HepG2 (cell line): ENCODE measurements around the gene CISH. TPM values are rescaled to one million over a fixed set of nuclear protein-coding genes. Genes with fewer than 3 reads are reported as not detected.

ENCODE experiments used
- ATAC-seq: fragments of 200-7000 bp; cut with Tn5 transposase; 3 replicates; pipeline ENCODE4 v1.9.1; 2020; ENCODE audit warnings: mild to moderate bottlenecking, moderate library complexity
- Bru-seq: library from RNA; stranded (reverse); fragments of 400-500 nt; gene quantifications from one replicate; lab custom pipeline; 2021; lab: Mats Ljungman, UMichigan
- BruChase-seq, 2 experiments: library from RNA; stranded (reverse); fragments of 400-500 nt; gene quantifications; one replicate each; lab custom pipeline; 2021; lab: Mats Ljungman, UMichigan
- BruUV-seq: library from RNA; stranded (reverse); fragments of 400-500 nt; replicated peaks from 2 replicates; lab custom pipeline; 2021; lab: Mats Ljungman, UMichigan
- CTCF ChIA-PET: fragments of 300-600 bp; formaldehyde crosslinking; extraction: SDS; loops from one replicate; lab custom pipeline; 2021; ENCODE audit warnings: low total read pairs, inconsistent platforms, low intra/inter-chr PET ratio; lab: Yijun Ruan, JAX
- POLR2A ChIA-PET: fragments of 350-600 bp; sonication (Branson Sonifier 250); formaldehyde crosslinking; loops from one replicate; lab custom pipeline; 2020; ENCODE audit warnings: antibody characterized with exemption, inconsistent platforms; lab: Yijun Ruan, JAX
- DNase-seq: peaks from one replicate; pipeline ENCODE4 v3.0.0-alpha.2; 2015; ENCODE audit warnings: low spot score
- FAIRE-seq: peaks from 3 replicates; lab custom pipeline; 2011; peaks lifted over from hg19 to GRCh38; lab: Jason Lieb, UNC
- H2AFZ ChIP-seq: one replicate; pipeline ENCODE4 v1.6.1; 2011; ENCODE audit warnings: low read length, inconsistent platforms
- H3K27ac ChIP-seq: fragments of 300-600 bp; 3 replicates; pipeline ENCODE4 v1.8.0; 2011; ENCODE audit warnings: mixed run types, mild to moderate bottlenecking, mixed read lengths, low read length, inconsistent platforms; ENCODE audit not compliant: insufficient read depth; ENCODE audit errors: extremely low read length
- H3K27me3 ChIP-seq, 2 experiments: fragments of 200-600 bp in 1 of 2; 2 replicates in 1 of 2; 3 replicates in 1 of 2; pipeline versions ENCODE4 v1.6.0 to v1.8.0; 2011; ENCODE audit warnings: low read length in 2 of 2, mild to moderate bottlenecking in 2 of 2, moderate library complexity in 2 of 2, inconsistent platforms in 1 of 2; ENCODE audit not compliant: insufficient read depth in 2 of 2, control insufficient read depth in 1 of 2
- H3K36me3 ChIP-seq, 2 experiments: fragments of 200-600 bp in 1 of 2; replicated peaks in 1 of 2; 2 replicates in 1 of 2; 3 replicates in 1 of 2; pipeline versions ENCODE4 v1.5.1 to v1.8.0; 2011; ENCODE audit warnings: low read length in 2 of 2, inconsistent platforms in 1 of 2; ENCODE audit not compliant: insufficient read depth in 2 of 2, control insufficient read depth in 1 of 2
- H3K4me1 ChIP-seq: 2 replicates; pipeline ENCODE4 v1.5.1; 2012; ENCODE audit warnings: low read length, inconsistent platforms; ENCODE audit not compliant: insufficient read depth
- H3K4me2 ChIP-seq: 2 replicates; pipeline ENCODE4 v1.6.0; 2011; ENCODE audit warnings: low read depth, low read length, inconsistent platforms
- H3K4me3 ChIP-seq, 3 experiments: fragments of 200-600 bp in 1 of 3; sonication (generic), shearing (Covaris generic) in 1 of 3; replicated peaks in 1 of 3; 2 replicates each; pipeline ENCODE4 v1.5.1; 2011 to 2016; ENCODE audit warnings: low read length in 3 of 3, inconsistent platforms in 2 of 3, low read depth in 2 of 3, mild to moderate bottlenecking in 2 of 3, control low read depth in 1 of 3, mixed read lengths in 1 of 3; ENCODE audit not compliant: insufficient read depth in 1 of 3
- H3K79me2 ChIP-seq: one replicate; pipeline ENCODE4 v1.6.1; 2011; ENCODE audit warnings: low read length, inconsistent platforms; ENCODE audit not compliant: insufficient read depth
- H3K9ac ChIP-seq: 2 replicates; pipeline ENCODE4 v1.6.0; 2011; ENCODE audit warnings: mild to moderate bottlenecking, low read depth, low read length, inconsistent platforms; ENCODE audit not compliant: insufficient read depth
- H3K9me3 ChIP-seq: 2 replicates; pipeline ENCODE4 v1.5.1; 2012; ENCODE audit warnings: mild to moderate bottlenecking, low read length
- H4K20me1 ChIP-seq: 2 replicates; pipeline ENCODE4 v1.6.0; 2011; ENCODE audit warnings: inconsistent platforms, mild to moderate bottlenecking, low read length, moderate library complexity; ENCODE audit not compliant: insufficient read depth
- ELF1 ChIP-seq: sonication (generic); formaldehyde crosslinking; IDR thresholded peaks from 2 replicates; pipeline ENCODE4 v1.4.0; 2020; ENCODE audit warnings: missing genetic modification reagents
- IRX3 ChIP-seq: sonication (generic); formaldehyde crosslinking; IDR thresholded peaks from 2 replicates; pipeline ENCODE4 v1.8.1; 2023; ENCODE audit warnings: mild to moderate bottlenecking, low read depth, missing genetic modification reagents, borderline replicate concordance
- ISX ChIP-seq: sonication (generic); formaldehyde crosslinking; conservative IDR thresholded peaks from 2 replicates; pipeline ENCODE4 v1.5.0; 2020; ENCODE audit warnings: missing genetic modification reagents
- MAFG ChIP-seq: sonication (generic); formaldehyde crosslinking; IDR thresholded peaks from 2 replicates; pipeline ENCODE4 v1.5.1; 2020; ENCODE audit warnings: mild to moderate bottlenecking, missing genetic modification reagents
- NCOA2 ChIP-seq: sonication (generic); formaldehyde crosslinking; IDR thresholded peaks from 2 replicates; pipeline ENCODE4 v1.8.0; 2022; ENCODE audit warnings: inconsistent platforms
- PBX2 ChIP-seq: IDR thresholded peaks from 2 replicates; pipeline ENCODE4 v1.6.1; 2016; ENCODE audit warnings: control low read depth
- SAFB2 ChIP-seq: sonication (generic); formaldehyde crosslinking; IDR thresholded peaks from 2 replicates; pipeline ENCODE4 v1.5.1; 2020; ENCODE audit warnings: missing genetic modification reagents, low read depth, mild to moderate bottlenecking, borderline replicate concordance
- SMYD3 ChIP-seq: sonication (generic); formaldehyde crosslinking; IDR thresholded peaks from 2 replicates; pipeline ENCODE4 v1.8.1; 2023; ENCODE audit warnings: mild to moderate bottlenecking, missing genetic modification reagents
- TRIM24 ChIP-seq: sonication (generic); formaldehyde crosslinking; IDR thresholded peaks from 2 replicates; pipeline ENCODE4 v1.8.0; 2022; ENCODE audit warnings: mild to moderate bottlenecking, missing genetic modification reagents
- ZMYM4 ChIP-seq: sonication (generic); formaldehyde crosslinking; IDR thresholded peaks from 2 replicates; pipeline ENCODE4 v1.8.1; 2023; ENCODE audit warnings: mild to moderate bottlenecking, missing genetic modification reagents
- ZNF337 ChIP-seq: sonication (generic); formaldehyde crosslinking; IDR thresholded peaks from 2 replicates; pipeline ENCODE4 v1.5.1; 2020; ENCODE audit warnings: missing genetic modification reagents, low read depth, mild to moderate bottlenecking, borderline replicate concordance
- WGBS: methylation state at CpG from one replicate; pipeline ENCODE4 v1.1.6; 2017; ENCODE audit warnings: low lambda C conversion rate; 5-methylcytosine and 5-hydroxymethylcytosine counted together
- in situ Hi-C: cut with HindIII; loops from 2 replicates; pipeline ENCODE4 v1.10.0; 2017; ENCODE audit warnings: low pct_unique_long_range_greater_than_20kb; ENCODE audit not compliant: extremely low pct_ligation_motif_present
- intact Hi-C: fragments of 100-400 bp; cut with micrococcal nuclease; formaldehyde crosslinking; loops from one replicate; pipeline ENCODE4 v1.10.0; 2022; ENCODE audit not compliant: unreplicated experiment
- long read RNA-seq, 2 experiments: library from RNA in 1 of 2; library from polyadenylated mRNA in 1 of 2; stranded (forward) in 1 of 2; unstranded in 1 of 2; transcript quantifications; one replicate each; pipeline ENCODE4 v2.0.0, GENCODE V29; 2019 to 2022
- polyA minus RNA-seq, 3 experiments: library from RNA; depleted of rRNA, polyadenylated mRNA; stranded (reverse); fragments of >200 nt; gene quantifications; 2 replicates each; pipeline ENCODE4 v1.2.3, GENCODE V29; 2011; ENCODE audit warnings: low replicate concordance in 1 of 3
- polyA plus RNA-seq, 8 experiments: library from polyadenylated mRNA; depleted of rRNA in 3 of 8; stranded (reverse) in 7 of 8; unstranded in 1 of 8; fragments of >200 nt; fragmentation: Illumina TruSeq in 4 of 8; extraction: Trizol in 4 of 8; gene quantifications; 2 replicates each; pipeline versions ENCODE4 v1.2.1 to v1.2.3, GENCODE V29; 2011 to 2016; ENCODE audit warnings: low read depth in 4 of 8, missing spikeins in 1 of 8, mixed read lengths in 1 of 8; ENCODE audit not compliant: insufficient read depth in 1 of 8
- total RNA-seq, 5 experiments: library from RNA; depleted of rRNA; stranded (reverse); fragments of >200 nt; fragmentation: Illumina TruSeq; extraction: Trizol; gene quantifications; 2 replicates each; pipeline ENCODE4 v1.2.3, GENCODE V29; 2016; ENCODE audit warnings: low read depth in 1 of 5
- TF ChIP-seq, protein P1 (sequence below): sonication (generic); formaldehyde crosslinking; IDR thresholded peaks from 2 replicates; pipeline ENCODE4 v1.4.0; 2020; ENCODE audit warnings: missing genetic modification reagents

The CISH gene, protein sequence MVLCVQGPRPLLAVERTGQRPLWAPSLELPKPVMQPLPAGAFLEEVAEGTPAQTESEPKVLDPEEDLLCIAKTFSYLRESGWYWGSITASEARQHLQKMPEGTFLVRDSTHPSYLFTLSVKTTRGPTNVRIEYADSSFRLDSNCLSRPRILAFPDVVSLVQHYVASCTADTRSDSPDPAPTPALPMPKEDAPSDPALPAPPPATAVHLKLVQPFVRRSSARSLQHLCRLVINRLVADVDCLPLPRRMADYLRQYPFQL
- total RNA-seq (2016; rRNA removed; fragmentation: Illumina TruSeq; extraction: Trizol) (0.73 and 0.91 TPM in 2 replicates), polyA plus RNA-seq (2011; rRNA removed) (1.5 and 2.8 TPM in 2 replicates), polyA minus RNA-seq (2011; rRNA and poly(A)+ RNA removed; ENCODE audit: low replicate concordance) (1.9 and 6.3 TPM in 2 replicates), Bru-seq, nascent RNA (percentile 52 among the genes with signal in this experiment), BruChase-seq, experiment 1, labeled RNA remaining after a 6-hour chase (percentile 51 among the genes with signal in this experiment), BruChase-seq, experiment 2, labeled RNA remaining after a 2-hour chase (percentile 51 among the genes with signal in this experiment)
- 0.20 and 0.44 TPM in 2 replicates for total RNA-seq (2016; cell fraction: cytosol; rRNA removed; fragmentation: Illumina TruSeq; extraction: Trizol; ENCODE audit: low read depth)
- 0.82 and 1.2 TPM in 2 replicates for total RNA-seq (2016; cell fraction: insoluble cytoplasmic fraction; rRNA removed; fragmentation: Illumina TruSeq; extraction: Trizol)
- total RNA-seq (2016; cell fraction: membrane; rRNA removed; fragmentation: Illumina TruSeq; extraction: Trizol): 1.2 and 1.4 TPM in 2 replicates
- 0.81 and 0.85 TPM in 2 replicates for total RNA-seq (2016; cell fraction: nucleus; rRNA removed; fragmentation: Illumina TruSeq; extraction: Trizol)
- 1.5 and 1.7 TPM in 2 replicates for polyA plus RNA-seq (2011; cell fraction: cytosol; rRNA removed)
- 4.4 and 7.4 TPM in 2 replicates for polyA plus RNA-seq (2011; cell fraction: nucleus; rRNA removed)
- polyA plus RNA-seq (2012): 2.1 and 2.9 TPM in 2 replicates
- polyA plus RNA-seq (2016; cell fraction: cytosol; fragmentation: Illumina TruSeq; extraction: Trizol; ENCODE audit: low read depth): 0.21 and 0.27 TPM in 2 replicates
- polyA plus RNA-seq (2016; cell fraction: insoluble cytoplasmic fraction; fragmentation: Illumina TruSeq; extraction: Trizol; ENCODE audit: low read depth): 1.9 and 2.2 TPM in 2 replicates
- 0.84 and 1.0 TPM in 2 replicates for polyA plus RNA-seq (2016; cell fraction: membrane; fragmentation: Illumina TruSeq; extraction: Trizol; ENCODE audit: low read depth)
- 1.9 and 3.2 TPM in 2 replicates for polyA plus RNA-seq (2016; cell fraction: nucleus; fragmentation: Illumina TruSeq; extraction: Trizol; ENCODE audit: insufficient read depth, low read depth)
- polyA minus RNA-seq (2011; cell fraction: cytosol; rRNA and poly(A)+ RNA removed): 1.6 and 2.8 TPM in 2 replicates
- 2.6 and 4.6 TPM in 2 replicates for polyA minus RNA-seq (2011; cell fraction: nucleus; rRNA and poly(A)+ RNA removed)
- long read RNA-seq, experiment 1, partial matches to known transcripts: 1 of 3 reads
- long read RNA-seq, experiment 1, other reads (novel, unspliced or antisense): 0 of 3 reads
- long read RNA-seq, experiment 2, transcript CISH-201 (3 exons, 2,043 nt): major isoform, 8 of 10 reads
- long read RNA-seq, experiment 2, partial matches to known transcripts: 1 of 10 reads
- long read RNA-seq, experiment 2, other reads (novel, unspliced or antisense): 1 of 10 reads

GRCh38 chr3:50611464-50612233 is at the start of gene CISH:
CISH (minus strand) TSS chr3:50611774; CDS start chr3:50611650, 124 bp downstream.
- H3K9me3 ChIP-seq: no peaks in the 10 kb centered on the region
- BruUV-seq: no TSS peak
- DNase-seq (peak; percentile 91), ATAC-seq (peak; percentile 83), FAIRE-seq (peak; percentile 79)
- WGBS: under 1% methylated on average over 19 of the region's 75 CpGs
- H3K9ac ChIP-seq: peak within 1 kb of the TSS; percentile 61; the same call in 1 of the 2 replicates
- intact Hi-C loops: loop anchor here (1.0 to 10.0 kb wide), 3 partner anchors 10 to 353 kb away; no protein-coding TSS in a partner anchor
- H2AFZ ChIP-seq: no peak within 1 kb of the TSS
- H3K4me3 ChIP-seq: peak within 1 kb of the TSS; percentile 32 to 76 (median 55); a peak in 5 of 6 replicates
- CTCF ChIA-PET: interaction anchor here (8.0 kb wide), 1 partner anchor 40 kb away, joined by 182 read pairs; the partner anchor contains the start of gene HEMK1
- peaks cover 0 to 5% of the 10 kb centered on the region in 2 experiments; a peak in 1 of 5 replicates for H3K36me3 ChIP-seq
- peaks cover 0 to 10% of the 10 kb centered on the region in 2 experiments; a peak in 1 of 5 replicates for H3K27me3 ChIP-seq
- POLR2A ChIA-PET: interaction anchor here (0.6 to 4.5 kb wide), 16 partner anchors 10 to 1060 kb away, joined by 3 to 101 read pairs (median 6); partner anchors contain the start of genes C3orf18, DCAF1, HEMK1 and MANF
- no peaks in the 10 kb centered on the region for H4K20me1 ChIP-seq
- H3K79me2 ChIP-seq: no peaks in the 10 kb centered on the region
- peak within 1 kb of the TSS; percentile 19 for H3K27ac ChIP-seq
- H3K4me1 ChIP-seq: peaks cover 44% of the 10 kb centered on the region
- in situ Hi-C loops: loop anchor here (5.0 kb wide), 1 partner anchor 39 kb away; no protein-coding TSS in a partner anchor
- H3K4me2 ChIP-seq: peak within 1 kb of the TSS; percentile 83
- TF ChIP-seq ZMYM4 (no peak), IRX3 (CRISPR knock-in tag) (peak; percentile 94; the same call in 1 of the 2 replicates), ELF1 (peak; percentile 89), ZNF337 (CRISPR knock-in tag) (peak; percentile 62; the same call in 1 of the 2 replicates), NCOA2 (CRISPR knock-in tag) (peak; percentile 61; the same call in 1 of the 2 replicates), SAFB2 (CRISPR knock-in tag) (peak; percentile 95), SMYD3 (no peak), ISX (no peak), TRIM24 (no peak), MAFG (no peak), PBX2 (CRISPR knock-in tag) (no peak)
- TF ChIP-seq, protein P1, sequence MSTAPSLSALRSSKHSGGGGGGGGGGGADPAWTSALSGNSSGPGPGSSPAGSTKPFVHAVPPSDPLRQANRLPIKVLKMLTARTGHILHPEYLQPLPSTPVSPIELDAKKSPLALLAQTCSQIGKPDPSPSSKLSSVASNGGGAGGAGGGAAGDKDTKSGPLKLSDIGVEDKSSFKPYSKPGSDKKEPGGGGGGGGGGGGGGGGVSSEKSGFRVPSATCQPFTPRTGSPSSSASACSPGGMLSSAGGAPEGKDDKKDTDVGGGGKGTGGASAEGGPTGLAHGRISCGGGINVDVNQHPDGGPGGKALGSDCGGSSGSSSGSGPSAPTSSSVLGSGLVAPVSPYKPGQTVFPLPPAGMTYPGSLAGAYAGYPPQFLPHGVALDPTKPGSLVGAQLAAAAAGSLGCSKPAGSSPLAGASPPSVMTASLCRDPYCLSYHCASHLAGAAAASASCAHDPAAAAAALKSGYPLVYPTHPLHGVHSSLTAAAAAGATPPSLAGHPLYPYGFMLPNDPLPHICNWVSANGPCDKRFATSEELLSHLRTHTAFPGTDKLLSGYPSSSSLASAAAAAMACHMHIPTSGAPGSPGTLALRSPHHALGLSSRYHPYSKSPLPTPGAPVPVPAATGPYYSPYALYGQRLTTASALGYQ (CRISPR knock-in tag): peak; percentile 93
